ENCODE data around the gene SMARCB1.

The SMARCB1 gene

DNA sequence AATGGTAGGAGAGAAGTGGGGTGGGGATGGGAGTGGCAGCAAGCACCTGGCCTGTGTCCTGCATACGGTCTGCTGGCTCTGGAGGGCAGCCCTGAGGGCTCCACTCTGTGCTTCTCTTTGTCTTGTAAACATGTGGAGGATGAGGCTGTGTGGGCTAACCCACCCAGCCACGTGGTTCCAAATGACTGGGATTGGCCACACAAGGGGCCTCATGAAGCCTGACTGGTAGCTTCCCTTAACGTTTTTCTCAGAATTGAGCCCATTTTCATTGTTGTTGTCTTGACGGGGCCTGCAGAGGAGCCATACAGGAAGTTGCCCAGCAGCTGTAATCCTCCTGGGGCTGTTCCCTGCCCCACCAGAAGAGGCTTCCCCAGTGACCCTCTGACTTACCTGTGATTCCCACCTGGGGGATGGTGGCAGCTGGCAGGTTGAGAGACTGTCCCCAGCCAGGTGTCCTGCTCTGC is 34.0 kb downstream of the SMARCB1 start:
- TF ChIP-seq EZH2phosphoT487 (IDR thresholded peaks at IDR 0.05; ENCODE audit: low read depth): no peak
- TF ChIP-seq, protein P1, sequence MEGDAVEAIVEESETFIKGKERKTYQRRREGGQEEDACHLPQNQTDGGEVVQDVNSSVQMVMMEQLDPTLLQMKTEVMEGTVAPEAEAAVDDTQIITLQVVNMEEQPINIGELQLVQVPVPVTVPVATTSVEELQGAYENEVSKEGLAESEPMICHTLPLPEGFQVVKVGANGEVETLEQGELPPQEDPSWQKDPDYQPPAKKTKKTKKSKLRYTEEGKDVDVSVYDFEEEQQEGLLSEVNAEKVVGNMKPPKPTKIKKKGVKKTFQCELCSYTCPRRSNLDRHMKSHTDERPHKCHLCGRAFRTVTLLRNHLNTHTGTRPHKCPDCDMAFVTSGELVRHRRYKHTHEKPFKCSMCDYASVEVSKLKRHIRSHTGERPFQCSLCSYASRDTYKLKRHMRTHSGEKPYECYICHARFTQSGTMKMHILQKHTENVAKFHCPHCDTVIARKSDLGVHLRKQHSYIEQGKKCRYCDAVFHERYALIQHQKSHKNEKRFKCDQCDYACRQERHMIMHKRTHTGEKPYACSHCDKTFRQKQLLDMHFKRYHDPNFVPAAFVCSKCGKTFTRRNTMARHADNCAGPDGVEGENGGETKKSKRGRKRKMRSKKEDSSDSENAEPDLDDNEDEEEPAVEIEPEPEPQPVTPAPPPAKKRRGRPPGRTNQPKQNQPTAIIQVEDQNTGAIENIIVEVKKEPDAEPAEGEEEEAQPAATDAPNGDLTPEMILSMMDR (IDR thresholded peaks at IDR 0.05; ENCODE audit: low read depth, low read length): no peak
- Histone ChIP-seq H3K27ac (ENCODE audit: low read length) (no peak overlapping the region), H2AFZ (ENCODE audit: low read depth, low read length) (no peak overlapping the region), H3K9me3 (ENCODE audit: insufficient read depth, low read length) (no peaks in the 10 kb centered on the region), H3K4me1 (ENCODE audit: low read length) (no peaks in the 10 kb centered on the region), H4K20me1 (ENCODE audit: insufficient read depth, low read length) (no peaks in the 10 kb centered on the region), H3K4me3 (ENCODE audit: low read length) (no peak overlapping the region), H3K27me3 (ENCODE audit: low read depth, low read length) (no peaks in the 10 kb centered on the region), H3K36me3 (replicated peaks; ENCODE audit: low read depth, low read length) (peaks cover 75% of the 10 kb centered on the region), H3K4me2 (ENCODE audit: low read length) (no peak overlapping the region), H3K79me2 (ENCODE audit: low read length) (no peaks in the 10 kb centered on the region), H3K9ac (ENCODE audit: low read length) (no peak overlapping the region)

DNA sequence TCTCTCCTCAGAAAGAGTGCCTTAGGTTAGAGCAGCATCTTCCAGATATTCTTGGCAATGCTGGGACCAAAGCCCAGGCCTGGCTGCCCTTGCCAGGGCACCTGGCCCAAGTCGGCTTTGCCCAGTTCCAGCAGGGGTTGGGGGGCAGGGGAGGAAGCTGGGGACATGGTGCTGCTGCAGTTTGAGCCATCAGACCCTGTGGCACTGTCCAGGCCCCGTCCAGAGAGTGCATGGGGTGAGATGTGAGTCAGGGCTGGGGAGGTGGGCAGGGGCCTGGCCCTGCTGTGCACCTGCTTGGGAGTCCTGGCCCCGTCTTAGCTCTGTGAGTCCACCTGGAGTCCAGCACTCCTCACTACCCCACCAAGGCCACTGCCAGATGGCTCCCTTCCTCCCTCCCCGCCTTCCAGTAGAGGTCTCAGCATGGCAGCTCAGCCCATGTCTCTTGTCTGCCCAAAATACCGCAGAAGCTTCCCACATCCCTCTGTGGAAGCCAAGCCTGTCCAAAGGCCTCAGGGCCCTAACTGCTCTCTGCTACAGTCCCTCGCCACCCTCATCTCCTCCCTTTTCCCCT is 35.4 kb downstream of the SMARCB1 start:
- TF ChIP-seq, protein P1 (IDR thresholded peaks at IDR 0.05; ENCODE audit: low read depth, low read length): no peak
- TF ChIP-seq EZH2phosphoT487 (IDR thresholded peaks at IDR 0.05; ENCODE audit: low read depth): no peak
- no peak overlapping the region for H3K27ac ChIP-seq (ENCODE audit: low read length)
- H3K36me3 ChIP-seq (replicated peaks; ENCODE audit: low read depth, low read length): peaks cover 74% of the 10 kb centered on the region

GRCh38 chr22:23823331-23823791 is 36.6 kb downstream of the SMARCB1 start:
- Histone ChIP-seq H4K20me1 (ENCODE audit: insufficient read depth, low read length) (no peaks in the 10 kb centered on the region), H3K9ac (ENCODE audit: low read length) (no peak overlapping the region), H3K79me2 (ENCODE audit: low read length) (no peaks in the 10 kb centered on the region), H3K36me3 (replicated peaks; ENCODE audit: low read depth, low read length) (peaks cover 76% of the 10 kb centered on the region), H3K4me3 (ENCODE audit: low read length) (no peak overlapping the region), H3K4me2 (ENCODE audit: low read length) (no peak overlapping the region), H3K27ac (ENCODE audit: low read length) (no peak overlapping the region), H2AFZ (ENCODE audit: low read depth, low read length) (no peak overlapping the region), H3K9me3 (ENCODE audit: insufficient read depth, low read length) (no peaks in the 10 kb centered on the region), H3K27me3 (ENCODE audit: low read depth, low read length) (no peaks in the 10 kb centered on the region), H3K4me1 (ENCODE audit: low read length) (no peaks in the 10 kb centered on the region)
- TF ChIP-seq EZH2phosphoT487 (IDR thresholded peaks at IDR 0.05; ENCODE audit: low read depth): no peak
- TF ChIP-seq, protein P1 (IDR thresholded peaks at IDR 0.05; ENCODE audit: low read depth, low read length): no peak

More for the DNA sequence above, 35.4 kb downstream of the SMARCB1 start:
- H3K27me3 ChIP-seq (ENCODE audit: low read depth, low read length): no peaks in the 10 kb centered on the region
- H3K9ac ChIP-seq (ENCODE audit: low read length): no peak overlapping the region
- H3K79me2 ChIP-seq (ENCODE audit: low read length): no peaks in the 10 kb centered on the region
- H3K4me3 ChIP-seq (ENCODE audit: low read length): no peak overlapping the region
- H3K4me2 ChIP-seq (ENCODE audit: low read length): no peak overlapping the region
- H2AFZ ChIP-seq (ENCODE audit: low read depth, low read length): no peak overlapping the region
- H3K4me1 ChIP-seq (ENCODE audit: low read length): no peaks in the 10 kb centered on the region
- H4K20me1 ChIP-seq (ENCODE audit: insufficient read depth, low read length): no peaks in the 10 kb centered on the region
- H3K9me3 ChIP-seq (ENCODE audit: insufficient read depth, low read length): no peaks in the 10 kb centered on the region

DNA sequence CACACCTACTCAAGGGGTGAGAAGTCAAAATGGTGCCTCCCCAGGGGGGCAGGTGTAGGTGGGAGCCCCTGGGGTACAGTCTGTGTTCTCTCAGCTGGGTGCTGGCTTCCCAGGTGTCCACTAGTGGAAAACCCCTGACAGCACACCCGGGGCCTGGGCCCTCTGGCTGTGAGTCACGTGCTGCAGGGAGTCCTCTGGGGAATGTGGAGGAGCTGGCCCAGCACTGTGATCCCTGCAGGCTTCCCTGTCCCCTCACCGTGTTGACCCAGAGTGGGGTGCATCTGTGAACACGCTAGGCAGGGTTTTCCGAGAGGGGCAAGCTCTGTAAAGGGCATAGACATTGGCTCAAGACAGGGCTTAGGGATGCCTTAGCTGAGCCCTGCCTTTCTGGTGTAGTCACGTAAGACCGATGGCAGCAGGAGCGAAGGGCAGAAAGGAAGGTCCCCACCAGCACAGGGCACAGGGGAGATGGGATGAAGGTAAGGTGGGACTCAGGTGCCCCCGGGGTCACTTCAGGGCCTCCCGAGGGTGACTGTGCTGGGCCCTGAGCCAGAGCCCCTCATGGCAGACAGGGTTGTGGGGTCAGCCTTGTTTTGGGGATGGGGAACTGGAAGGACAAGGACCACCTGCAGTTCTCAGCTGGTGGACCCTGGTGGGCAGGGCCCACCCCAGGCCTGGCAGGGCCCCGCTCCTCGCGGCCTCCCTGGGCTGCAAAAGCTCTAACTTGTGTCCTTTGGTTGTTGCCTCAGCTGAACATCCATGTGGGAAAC is 37.9 kb downstream of the SMARCB1 start:
- Histone ChIP-seq H3K27me3 (ENCODE audit: low read depth, low read length) (no peaks in the 10 kb centered on the region), H3K4me2 (ENCODE audit: low read length) (no peak overlapping the region), H3K27ac (ENCODE audit: low read length) (no peak overlapping the region), H3K79me2 (ENCODE audit: low read length) (no peaks in the 10 kb centered on the region), H2AFZ (ENCODE audit: low read depth, low read length) (no peak overlapping the region), H3K9ac (ENCODE audit: low read length) (no peak overlapping the region), H3K4me3 (ENCODE audit: low read length) (no peak overlapping the region), H3K9me3 (ENCODE audit: insufficient read depth, low read length) (no peaks in the 10 kb centered on the region), H3K36me3 (replicated peaks; ENCODE audit: low read depth, low read length) (peaks cover 73% of the 10 kb centered on the region), H4K20me1 (ENCODE audit: insufficient read depth, low read length) (no peaks in the 10 kb centered on the region), H3K4me1 (ENCODE audit: low read length) (no peaks in the 10 kb centered on the region)
- TF ChIP-seq, protein P1 (IDR thresholded peaks at IDR 0.05; ENCODE audit: low read depth, low read length): no peak
- no peak for TF ChIP-seq EZH2phosphoT487 (IDR thresholded peaks at IDR 0.05; ENCODE audit: low read depth)

All from OCI-LY3 (cell line).